Hepatocyte (in vitro differentiated cells): Measurements from ENCODE around the gene LMF1. TPM values are rescaled to one million over a fixed set of nuclear protein-coding genes. Genes with fewer than 3 reads are reported as not detected.
"Not testable (repeated sequence)": the region's sequence is repeated elsewhere in the genome, so short reads cannot be mapped to it uniquely, and the experiment has no call there.

ENCODE experiments used
- DNase-seq: peaks from one replicate; pipeline ENCODE4 v3.0.0-alpha.2; 2016; ENCODE audit warnings: low spot score
- H2AFZ ChIP-seq: fragments of 200-600 bp; sonication (generic); 2 replicates; pipeline ENCODE4 v1.6.0; 2016; ENCODE audit warnings: antibody characterized with exemption, mild to moderate bottlenecking
- H3K27ac ChIP-seq: fragments of 200-600 bp; sonication (generic); 2 replicates; pipeline ENCODE4 v1.5.1; 2016; ENCODE audit warnings: mild to moderate bottlenecking
- H3K27me3 ChIP-seq: fragments of 200-600 bp; sonication (generic); 2 replicates; pipeline ENCODE4 v1.6.1; 2016
- H3K36me3 ChIP-seq: fragments of 200-600 bp; sonication (generic); replicated peaks from 2 replicates; pipeline ENCODE4 v1.5.1; 2016; ENCODE audit warnings: low read depth; ENCODE audit not compliant: insufficient read depth
- H3K4me1 ChIP-seq: fragments of 200-600 bp; sonication (generic); 2 replicates; pipeline ENCODE4 v1.5.1; 2016; ENCODE audit warnings: mild to moderate bottlenecking, moderate library complexity; ENCODE audit not compliant: insufficient read depth
- H3K4me2 ChIP-seq: fragments of 200-600 bp; sonication (generic); 2 replicates; pipeline ENCODE4 v1.6.0; 2016
- H3K4me3 ChIP-seq: fragments of 200-600 bp; sonication (generic); 2 replicates; pipeline ENCODE4 v1.5.1; 2016; ENCODE audit warnings: mild to moderate bottlenecking
- H3K79me2 ChIP-seq: fragments of 200-600 bp; sonication (generic); 2 replicates; pipeline ENCODE4 v1.6.0; 2017; ENCODE audit warnings: mild to moderate bottlenecking
- H3K9me2 ChIP-seq: fragments of 200-600 bp; sonication (generic); replicated peaks from 2 replicates; pipeline ENCODE4 v1.6.0; 2017; ENCODE audit warnings: mild to moderate bottlenecking; ENCODE audit not compliant: insufficient read depth
- H3K9me3 ChIP-seq: fragments of 200-600 bp; sonication (generic); 2 replicates; pipeline ENCODE4 v1.5.1; 2016; ENCODE audit warnings: low read depth, mild to moderate bottlenecking
- H4K20me1 ChIP-seq: fragments of 200-600 bp; sonication (generic); 2 replicates; pipeline ENCODE4 v1.6.0; 2016; ENCODE audit warnings: mild to moderate bottlenecking; ENCODE audit not compliant: insufficient read depth, poor library complexity, severe bottlenecking
- CTCF ChIP-seq: fragments of 200-600 bp; sonication (generic); IDR thresholded peaks from 2 replicates; pipeline ENCODE4 v1.5.1; 2016; ENCODE audit warnings: antibody characterized with exemption, mild to moderate bottlenecking; ENCODE audit not compliant: poor library complexity
- EZH2 ChIP-seq: fragments of 200-600 bp; sonication (generic); IDR thresholded peaks from 2 replicates; pipeline ENCODE4 v1.6.1; 2016; ENCODE audit warnings: antibody characterized with exemption, mild to moderate bottlenecking, borderline replicate concordance
- EZH2phosphoT487 ChIP-seq: fragments of 200-600 bp; sonication (generic); IDR thresholded peaks from one replicate; pipeline ENCODE4 v1.6.1; 2018; ENCODE audit warnings: antibody characterized with exemption, mild to moderate bottlenecking, low read depth, moderate library complexity; ENCODE audit not compliant: unreplicated experiment, severe bottlenecking
- WGBS: methylation state at CpG from one replicate; pipeline ENCODE4 v1.1.6; 2016; ENCODE audit warnings: low lambda C conversion rate; ENCODE audit errors: missing lambda C conversion rate; 5-methylcytosine and 5-hydroxymethylcytosine counted together
- polyA plus RNA-seq: library from polyadenylated mRNA; unstranded; fragments of >200 nt; fragmentation: Nextera tagmentation; extraction: Ambion mirVana; gene quantifications from 2 replicates; pipeline ENCODE4 v1.2.1, GENCODE V29; 2016
- total RNA-seq: library from RNA; depleted of rRNA; stranded (reverse); fragments of >200 nt; gene quantifications from 2 replicates; pipeline ENCODE4 v1.2.3, GENCODE V29; 2014

Gene LMF1
- total and polyA plus RNA-seq, 2 experiments from 2014 or later = 27.2 to 34.3 TPM

GRCh38 chr16:952321-952720, 18.5 kb downstream of the LMF1 start:
- Histone ChIP-seq H3K9me3 (no peaks in the 10 kb centered on the region), H2AFZ (no peak overlapping the region), H3K79me2 (no peaks in the 10 kb centered on the region), H3K4me1 (no peaks in the 10 kb centered on the region), H3K27ac (no peak overlapping the region), H3K4me3 (no peak overlapping the region), H3K9me2 (no peaks in the 10 kb centered on the region), H3K27me3 (no peaks in the 10 kb centered on the region), H4K20me1 (no peaks in the 10 kb centered on the region), H3K4me2 (no peak overlapping the region), H3K36me3 (no peaks in the 10 kb centered on the region)
- TF ChIP-seq CTCF = no peak
- no peak for TF ChIP-seq EZH2
- TF ChIP-seq EZH2phosphoT487 = no peak
- DNase-seq = no peak
- WGBS = 98% methylated on average over 12 of the region's 12 CpGs

- no peaks in the 10 kb centered on the region for H3K9me3 ChIP-seq
- H3K27ac ChIP-seq = no peak overlapping the region
- WGBS = 92% methylated on average over 21 of the region's 22 CpGs
Observed at GRCh38 chr16:951660-952301, 19.0 kb downstream of the LMF1 start.

GRCh38 chr16:950733-951573, 19.8 kb downstream of the LMF1 start:
- H3K9me3 ChIP-seq, H3K4me3 ChIP-seq, H4K20me1 ChIP-seq, H3K27ac ChIP-seq, DNase-seq, H2AFZ ChIP-seq, H3K79me2 ChIP-seq, H3K36me3 ChIP-seq, H3K27me3 ChIP-seq, H3K9me2 ChIP-seq, H3K4me2 ChIP-seq, H3K4me1 ChIP-seq: not testable (repeated sequence)
- 92% methylated on average over 26 of the region's 27 CpGs for WGBS

More at GRCh38 chr16:951660-952301, 19.0 kb downstream of the LMF1 start:
- no peaks in the 10 kb centered on the region for H3K79me2 ChIP-seq
- H4K20me1 ChIP-seq = no peaks in the 10 kb centered on the region
- no peak overlapping the region for H3K4me2 ChIP-seq
- H3K4me1 ChIP-seq = no peaks in the 10 kb centered on the region
- no peaks in the 10 kb centered on the region for H3K27me3 ChIP-seq
- no peak for DNase-seq
- no peaks in the 10 kb centered on the region for H3K36me3 ChIP-seq
- H3K4me3 ChIP-seq = no peak overlapping the region
- H3K9me2 ChIP-seq = no peaks in the 10 kb centered on the region
- TF ChIP-seq EZH2phosphoT487 (no peak), CTCF (no peak), EZH2 (no peak)
- no peak overlapping the region for H2AFZ ChIP-seq

GRCh38 chr16:948767-949166, 22.0 kb downstream of the LMF1 start:
- not testable (repeated sequence) for H3K79me2 ChIP-seq, H3K36me3 ChIP-seq, H3K9me3 ChIP-seq, H3K4me1 ChIP-seq, H3K4me2 ChIP-seq, H3K27ac ChIP-seq, H3K9me2 ChIP-seq, H3K27me3 ChIP-seq, DNase-seq, H2AFZ ChIP-seq, H3K4me3 ChIP-seq, H4K20me1 ChIP-seq
- WGBS = 89% methylated on average over 11 of the region's 18 CpGs

- not testable (repeated sequence) for H3K27me3 ChIP-seq, H4K20me1 ChIP-seq, H3K27ac ChIP-seq, H3K4me2 ChIP-seq, H3K79me2 ChIP-seq, H3K4me3 ChIP-seq, H3K9me2 ChIP-seq, H2AFZ ChIP-seq, DNase-seq, H3K4me1 ChIP-seq, H3K36me3 ChIP-seq, H3K9me3 ChIP-seq
- 94% methylated on average over 17 of the region's 17 CpGs for WGBS
Observed at GRCh38 chr16:947922-948303, 22.9 kb downstream of the LMF1 start.
